Esophagus squamous epithelium (tissue), 5 donors: ENCODE measurements around the gene FGF5. TPM values are rescaled to one million over a fixed set of nuclear protein-coding genes. Genes with fewer than 3 reads are reported as not detected.

Experiments used
- DNase-seq: peaks from one replicate; lab custom pipeline; 2025; lab: John Stamatoyannopoulos, UW
- H3K27ac ChIP-seq, 4 donors: fragments of 200-600 bp; sonication (generic); one replicate each; pipeline ENCODE4 v1.5.1; 2016 to 2019; ENCODE audit warnings: mild to moderate bottlenecking in 1 of 4
- H3K27me3 ChIP-seq, 4 donors: fragments of 200-600 bp; sonication (generic); 1 replicate in 3 of 4; 2 replicates in 1 of 4; pipeline versions ENCODE4 v1.5.1 to v1.6.0; 2017 to 2021; ENCODE audit warnings: antibody characterized with exemption in 1 of 4
- H3K36me3 ChIP-seq, 3 donors: fragments of 200-600 bp; sonication (generic); one replicate each; pipeline ENCODE4 v1.5.1; 2016 to 2019
- H3K4me1 ChIP-seq, 3 donors: fragments of 200-600 bp; sonication (generic); one replicate each; pipeline ENCODE4 v1.5.1; 2017 to 2019
- H3K4me3 ChIP-seq, 4 donors: fragments of 200-600 bp; sonication (generic); 1 replicate in 3 of 4; 2 replicates in 1 of 4; pipeline ENCODE4 v1.5.1; 2016 to 2019; ENCODE audit warnings: mild to moderate bottlenecking in 2 of 4, moderate library complexity in 1 of 4
- H3K9me3 ChIP-seq, 3 donors: fragments of 200-600 bp; sonication (generic); one replicate each; pipeline ENCODE4 v1.5.1; 2016 to 2019
- POLR2A ChIP-seq, 4 donors: fragments of 450-650 bp; IDR thresholded peaks; one replicate each; pipeline ENCODE4 v1.6.1; 2017; ENCODE audit warnings: antibody characterized with exemption in 4 of 4, mild to moderate bottlenecking in 4 of 4, moderate library complexity in 3 of 4
- WGBS, 2 donors: methylation state at CpG; one replicate each; pipeline ENCODE4 v1.1.5; 2018; 5-methylcytosine and 5-hydroxymethylcytosine counted together
- intact Hi-C: fragments of 100-400 bp; cut with DNase I; formaldehyde crosslinking; loops from one replicate; pipeline ENCODE4 v1.15.0; 2022
- total RNA-seq, 4 donors: library from RNA; depleted of rRNA; stranded (reverse); fragments of >200 nt; gene quantifications; one replicate each; pipeline ENCODE4 v1.1.0, GENCODE V29; 2016
- TF ChIP-seq, protein P1 (sequence below), 6 experiments: fragments of 450-650 bp in 4 of 6; fragments of 200-600 bp in 2 of 6; sonication (generic) in 2 of 6; IDR thresholded peaks; one replicate each; pipeline ENCODE4 v1.5.1; 2016 to 2019; ENCODE audit warnings: antibody characterized with exemption in 6 of 6, mild to moderate bottlenecking in 4 of 6, moderate library complexity in 4 of 6
- donor health status: DM: yes; HTN: yes; CAD: no.

FGF5 gene
- total RNA-seq, 4 donors from 2014 or later: not detected

DNA sequence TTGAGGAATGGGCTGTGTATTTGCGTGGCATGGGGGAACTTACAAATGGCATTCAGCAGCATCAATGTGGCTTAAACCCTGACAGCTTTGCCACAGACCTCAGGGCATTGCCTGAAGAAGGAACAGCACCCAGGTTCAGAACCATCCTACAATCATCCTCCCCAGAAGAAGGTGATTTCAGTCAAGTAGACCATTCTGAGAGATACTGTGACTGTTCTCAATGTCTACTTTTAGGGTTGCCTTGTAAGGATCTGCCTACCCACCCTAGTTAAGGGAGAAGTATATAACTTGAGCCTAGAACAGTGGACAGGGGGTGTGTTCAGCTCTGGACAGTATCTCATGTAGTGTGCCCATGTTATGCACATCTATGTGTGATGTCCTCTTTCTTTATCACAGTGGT lies 1.6 kb upstream of the FGF5 start:
- no peak overlapping the region for H3K27ac ChIP-seq
- no peaks in the 10 kb centered on the region for H3K36me3 ChIP-seq
- intact Hi-C loops: no loop called here
- no peaks in the 10 kb centered on the region for H3K9me3 ChIP-seq
- WGBS, 2 donors: 67% methylated on average over 1 of the region's 1 CpG; no CpG with 5 or more reads in 1 of the 2 donors
- no peak for DNase-seq
- H3K27me3 ChIP-seq: peaks cover 0 to 94% (median 25%) of the 10 kb centered on the region in 4 donors
- no peak for TF ChIP-seq POLR2A (IDR thresholded peaks at IDR 0.05)
- TF ChIP-seq, protein P1, sequence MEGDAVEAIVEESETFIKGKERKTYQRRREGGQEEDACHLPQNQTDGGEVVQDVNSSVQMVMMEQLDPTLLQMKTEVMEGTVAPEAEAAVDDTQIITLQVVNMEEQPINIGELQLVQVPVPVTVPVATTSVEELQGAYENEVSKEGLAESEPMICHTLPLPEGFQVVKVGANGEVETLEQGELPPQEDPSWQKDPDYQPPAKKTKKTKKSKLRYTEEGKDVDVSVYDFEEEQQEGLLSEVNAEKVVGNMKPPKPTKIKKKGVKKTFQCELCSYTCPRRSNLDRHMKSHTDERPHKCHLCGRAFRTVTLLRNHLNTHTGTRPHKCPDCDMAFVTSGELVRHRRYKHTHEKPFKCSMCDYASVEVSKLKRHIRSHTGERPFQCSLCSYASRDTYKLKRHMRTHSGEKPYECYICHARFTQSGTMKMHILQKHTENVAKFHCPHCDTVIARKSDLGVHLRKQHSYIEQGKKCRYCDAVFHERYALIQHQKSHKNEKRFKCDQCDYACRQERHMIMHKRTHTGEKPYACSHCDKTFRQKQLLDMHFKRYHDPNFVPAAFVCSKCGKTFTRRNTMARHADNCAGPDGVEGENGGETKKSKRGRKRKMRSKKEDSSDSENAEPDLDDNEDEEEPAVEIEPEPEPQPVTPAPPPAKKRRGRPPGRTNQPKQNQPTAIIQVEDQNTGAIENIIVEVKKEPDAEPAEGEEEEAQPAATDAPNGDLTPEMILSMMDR (IDR thresholded peaks at IDR 0.05): no peak
- no peak overlapping the region for H3K4me3 ChIP-seq
- H3K4me1 ChIP-seq: peaks cover 8 to 34% (median 10%) of the 10 kb centered on the region in 3 donors

DNA sequence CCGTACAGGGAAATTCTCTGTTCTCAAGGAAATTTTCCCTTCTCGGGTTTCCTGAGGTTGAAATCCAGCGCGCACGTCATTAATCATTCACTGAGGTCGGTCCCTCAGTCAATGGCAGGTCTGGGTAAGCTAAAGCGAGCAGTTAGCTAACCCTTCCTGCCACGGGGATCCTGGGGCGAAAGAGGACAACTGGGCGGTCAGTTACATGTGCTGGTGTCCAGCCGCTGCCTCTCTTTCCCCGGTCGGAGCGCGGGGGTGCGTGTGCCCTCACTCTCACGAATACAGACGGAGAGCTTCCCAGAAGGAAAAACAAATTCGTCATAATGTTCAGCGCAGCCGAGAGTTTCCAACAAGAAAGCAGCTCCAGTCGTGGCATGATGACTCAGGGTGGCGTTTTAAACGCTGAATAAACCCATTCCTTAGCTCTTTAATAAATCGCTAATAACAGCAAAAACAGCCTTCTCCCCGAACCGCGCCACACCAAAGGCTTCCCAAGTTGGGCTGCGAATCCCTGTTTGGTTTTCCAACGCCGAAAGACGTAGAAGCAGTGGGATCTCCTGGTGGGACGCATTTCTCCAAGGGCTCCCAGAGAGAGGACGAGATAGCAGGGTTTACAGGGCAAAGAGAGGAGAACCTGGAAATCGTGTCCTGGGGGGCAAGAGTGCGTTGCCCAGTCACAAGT lies 752 bp upstream of the FGF5 start:
- intact Hi-C loops: no loop called here
- Histone ChIP-seq H3K27me3 (peaks cover 0 to 98% (median 25%) of the 10 kb centered on the region in 4 donors), H3K9me3 (no peaks in the 10 kb centered on the region), H3K4me1 (peaks cover 8 to 34% (median 10%) of the 10 kb centered on the region in 3 donors), H3K27ac (no peak overlapping the region), H3K36me3 (no peaks in the 10 kb centered on the region), H3K4me3 (peak overlapping the region; percentile 4 to 62 (median 32))
- no peak for TF ChIP-seq POLR2A (IDR thresholded peaks at IDR 0.05)
- TF ChIP-seq, protein P1 (IDR thresholded peaks at IDR 0.05): no peak
- 0 to 1% methylated on average over 26 to 28 of the region's 36 CpGs for WGBS, 2 donors
- no peak for DNase-seq

DNA sequence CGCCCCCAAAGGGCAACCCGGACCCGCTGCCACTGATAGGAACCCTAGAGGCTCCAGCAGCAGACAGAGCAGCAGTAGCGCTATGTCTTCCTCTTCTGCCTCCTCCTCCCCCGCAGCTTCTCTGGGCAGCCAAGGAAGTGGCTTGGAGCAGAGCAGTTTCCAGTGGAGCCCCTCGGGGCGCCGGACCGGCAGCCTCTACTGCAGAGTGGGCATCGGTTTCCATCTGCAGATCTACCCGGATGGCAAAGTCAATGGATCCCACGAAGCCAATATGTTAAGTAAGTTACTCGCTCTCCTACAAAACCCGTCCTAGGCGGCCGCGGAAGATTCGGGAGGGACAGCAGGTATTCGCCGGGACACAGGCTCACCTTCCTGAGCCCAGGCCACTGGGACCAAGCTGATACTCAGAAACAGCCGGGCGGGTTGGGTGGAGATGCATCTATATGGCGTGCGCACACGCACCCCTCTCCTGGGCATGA lies 477 bp downstream of the FGF5 start:
- H3K36me3 ChIP-seq: no peaks in the 10 kb centered on the region
- peaks cover 8 to 34% (median 10%) of the 10 kb centered on the region in 3 donors for H3K4me1 ChIP-seq
- intact Hi-C loops: no loop called here
- DNase-seq: no peak
- H3K27me3 ChIP-seq: peaks cover 0 to 96% (median 25%) of the 10 kb centered on the region in 4 donors
- TF ChIP-seq, protein P1 (IDR thresholded peaks at IDR 0.05): no peak
- TF ChIP-seq POLR2A (IDR thresholded peaks at IDR 0.05): no peak
- peak overlapping the region in 3 of 4 donors; percentile 31 to 62 (median 32) for H3K4me3 ChIP-seq
- no peaks in the 10 kb centered on the region for H3K9me3 ChIP-seq
- WGBS, 2 donors: 5 to 13% methylated on average over 3 to 6 of the region's 25 CpGs
- H3K27ac ChIP-seq: no peak overlapping the region

DNA sequence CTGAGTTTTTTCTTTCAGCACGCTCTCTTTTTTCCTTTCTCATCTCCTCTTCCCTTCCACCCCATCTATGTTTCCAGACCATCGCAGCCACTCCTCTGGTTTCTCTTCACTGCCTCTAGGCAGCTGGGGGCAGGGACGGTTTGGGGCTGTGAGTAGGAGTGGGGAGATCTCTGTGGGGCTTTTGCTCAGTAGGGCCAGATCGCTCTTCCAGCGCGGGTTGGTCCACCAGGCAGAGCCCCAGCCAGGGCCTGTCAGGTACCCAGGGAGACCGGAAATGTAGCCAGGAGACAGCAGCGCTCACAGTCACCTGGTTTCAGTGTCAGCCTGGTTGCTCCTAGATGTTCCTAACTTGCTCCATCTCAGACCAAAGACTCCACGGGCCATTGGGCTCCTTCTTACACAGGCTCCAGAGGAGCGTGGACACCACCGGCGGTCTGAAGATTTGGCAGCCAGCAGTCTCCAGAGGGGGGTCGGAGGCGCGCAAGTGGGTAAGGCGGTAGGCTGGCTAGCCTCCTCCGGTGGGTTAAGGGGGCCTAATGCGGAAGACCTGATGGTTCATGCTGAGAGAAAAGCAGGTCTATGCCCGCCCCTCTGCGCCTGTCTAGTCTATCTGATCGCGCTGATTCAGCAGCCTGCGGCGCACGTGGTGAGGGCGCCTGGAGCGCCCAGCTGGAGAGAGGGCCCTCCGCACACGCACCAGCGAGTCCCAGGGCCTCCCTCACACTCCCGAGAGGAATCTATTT lies 1.8 kb downstream of the FGF5 start:
- Histone ChIP-seq H3K9me3 (no peaks in the 10 kb centered on the region), H3K36me3 (no peaks in the 10 kb centered on the region), H3K27ac (no peak overlapping the region), H3K4me3 (no peak overlapping the region), H3K27me3 (peaks cover 0 to 82% (median 25%) of the 10 kb centered on the region in 4 donors), H3K4me1 (peaks cover 8 to 34% (median 10%) of the 10 kb centered on the region in 3 donors)
- DNase-seq: no peak
- intact Hi-C loops: no loop called here
- no peak for TF ChIP-seq POLR2A (IDR thresholded peaks at IDR 0.05)
- TF ChIP-seq, protein P1 (IDR thresholded peaks at IDR 0.05): no peak
- 22 to 34% methylated on average over 18 to 20 of the region's 31 CpGs for WGBS, 2 donors

DNA sequence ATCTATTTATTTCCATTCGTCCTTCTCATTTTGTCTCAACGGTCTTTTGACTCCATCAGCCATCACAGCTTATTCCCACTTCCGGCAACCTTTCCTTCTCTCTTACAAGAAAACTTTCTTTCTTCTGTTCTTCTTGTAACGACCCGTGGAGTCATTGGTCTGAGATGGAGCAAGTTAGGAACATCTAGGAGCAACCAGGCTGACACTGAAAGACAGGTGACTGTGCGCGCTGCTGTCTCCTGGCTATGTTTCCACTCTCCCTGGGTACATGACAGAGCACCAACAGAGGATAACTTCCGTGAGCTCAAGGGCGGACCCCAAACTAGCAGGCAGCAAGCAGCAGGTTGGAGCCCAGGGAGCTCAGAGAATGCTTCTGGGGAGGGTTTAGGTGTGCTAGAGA lies 2.5 kb downstream of the FGF5 start:
- TF ChIP-seq, protein P1 (IDR thresholded peaks at IDR 0.05): no peak
- no peak for TF ChIP-seq POLR2A (IDR thresholded peaks at IDR 0.05)

More for the DNA sequence above, 2.5 kb downstream of the FGF5 start:
- Histone ChIP-seq H3K27ac (no peak overlapping the region), H3K4me3 (no peak overlapping the region), H3K4me1 (peaks cover 8 to 34% (median 10%) of the 10 kb centered on the region in 3 donors), H3K9me3 (no peaks in the 10 kb centered on the region), H3K36me3 (no peaks in the 10 kb centered on the region), H3K27me3 (peaks cover 0 to 82% (median 22%) of the 10 kb centered on the region in 4 donors)
- intact Hi-C loops: no loop called here
- WGBS, 2 donors: 38 to 46% methylated on average over 6 to 7 of the region's 9 CpGs
- DNase-seq: no peak
